GM13976 (cell line): ENCODE data around the gene CCDC144A.
"Not testable (repeated sequence)": the region's sequence is repeated elsewhere in the genome, so short reads cannot be mapped to it uniquely, and the experiment has no call there.

Experiments used
- DNase-seq: peaks from one replicate; pipeline ENCODE4 v3.0.0; 2012; ENCODE audit warnings: low spot score
- CTCF ChIP-seq: IDR thresholded peaks from 2 replicates; pipeline ENCODE4 v1.5.1; 2012; ENCODE audit warnings: borderline replicate concordance, mild to moderate bottlenecking; ENCODE audit not compliant: insufficient read depth; ENCODE audit errors: extremely low read depth, missing control alignments, control extremely low read depth
- in situ Hi-C: fragments of 300-500 bp; cut with MboI; formaldehyde crosslinking; loops from one replicate; pipeline ENCODE4 v1.12.0; 2022; ENCODE audit warnings: low sequenced_read_pairs, mixed read lengths, inconsistent platforms; ENCODE audit not compliant: unreplicated experiment

CCDC144A gene, protein sequence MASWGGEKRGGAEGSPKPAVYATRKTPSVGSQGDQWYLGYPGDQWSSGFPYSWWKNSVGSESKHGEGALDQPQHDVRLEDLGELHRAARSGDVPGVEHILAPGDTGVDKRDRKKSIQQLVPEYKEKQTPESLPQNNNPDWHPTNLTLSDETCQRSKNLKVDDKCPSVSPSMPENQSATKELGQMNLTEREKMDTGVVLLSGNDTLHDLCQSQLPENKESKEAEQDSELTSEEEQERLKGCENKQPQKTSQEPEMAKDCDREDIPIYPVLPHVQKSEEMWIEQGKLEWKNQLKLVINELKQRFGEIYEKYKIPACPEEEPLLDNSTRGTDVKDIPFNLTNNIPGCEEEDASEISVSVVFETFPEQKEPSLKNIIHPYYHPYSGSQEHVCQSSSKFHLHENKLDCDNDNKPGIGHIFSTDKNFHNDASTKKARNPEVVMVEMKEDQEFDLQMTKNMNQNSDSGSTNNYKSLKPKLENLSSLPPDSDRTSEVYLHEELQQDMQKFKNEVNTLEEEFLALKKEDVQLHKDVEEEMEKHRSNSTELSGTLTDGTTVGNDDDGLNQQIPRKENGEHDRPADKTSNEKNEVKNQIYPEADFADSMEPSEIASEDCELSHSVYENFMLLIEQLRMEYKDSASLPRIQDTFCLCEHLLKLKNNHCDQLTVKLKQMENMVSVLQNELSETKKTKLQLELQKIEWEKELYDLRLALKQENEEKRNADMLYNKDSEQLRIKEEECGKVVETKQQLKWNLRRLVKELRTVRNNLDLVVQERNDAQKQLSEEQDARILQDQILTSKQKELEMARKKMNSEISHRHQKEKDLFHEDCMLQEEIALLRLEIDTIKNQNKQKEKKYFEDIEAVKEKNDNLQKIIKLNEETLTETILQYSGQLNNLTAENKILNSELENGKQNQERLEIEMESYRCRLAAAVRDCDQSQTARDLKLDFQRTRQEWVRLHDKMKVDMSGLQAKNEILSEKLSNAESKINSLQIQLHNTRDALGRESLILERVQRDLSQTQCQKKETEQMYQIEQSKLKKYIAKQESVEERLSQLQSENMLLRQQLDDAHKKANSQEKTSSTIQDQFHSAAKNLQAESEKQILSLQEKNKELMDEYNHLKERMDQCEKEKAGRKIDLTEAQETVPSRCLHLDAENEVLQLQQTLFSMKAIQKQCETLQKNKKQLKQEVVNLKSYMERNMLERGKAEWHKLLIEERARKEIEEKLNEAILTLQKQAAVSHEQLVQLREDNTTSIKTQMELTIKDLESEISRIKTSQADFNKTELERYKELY (N-terminal part only)

DNA sequence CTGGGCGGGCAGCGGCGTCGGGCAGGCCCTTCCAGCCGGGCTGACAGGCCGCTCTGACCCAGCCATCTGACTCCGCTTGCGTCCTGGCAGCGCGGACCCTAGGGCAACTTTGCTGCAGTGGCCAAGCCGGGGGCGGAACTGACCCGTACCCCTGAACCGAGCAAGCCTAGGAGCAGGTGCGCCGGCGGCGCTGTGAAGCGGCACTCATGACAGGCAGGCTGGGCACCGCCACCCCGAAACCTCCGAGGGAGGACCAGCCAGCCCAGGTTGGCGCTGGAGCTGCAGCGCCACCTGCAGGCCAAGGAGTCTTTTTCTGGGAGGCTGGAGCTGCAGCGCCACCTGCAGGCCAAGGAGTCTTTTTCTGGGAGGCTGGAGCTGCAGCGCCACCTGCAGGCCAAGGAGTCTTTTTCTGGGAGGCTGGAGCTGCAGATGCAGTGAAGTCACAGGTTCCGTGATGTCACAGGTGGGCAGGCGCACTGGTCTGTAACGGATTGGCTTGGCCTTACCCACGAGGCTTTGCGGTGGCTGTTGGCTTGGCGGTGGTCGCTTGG lies at the start of gene CCDC144A:
TSS of gene CCDC144A (plus strand) at position 511 of the 551 bp plus-strand sequence. CDS start 160 bp downstream, outside the sequence.
- in situ Hi-C loops = not testable (repeated sequence)
- DNase-seq = peak; percentile 68

- no peak for DNase-seq
- TF ChIP-seq CTCF = no peak
- in situ Hi-C loops = no loop called here
Measured at GRCh38 chr17:16649585-16649984, 40.5 kb upstream of the CCDC144A start.

DNA sequence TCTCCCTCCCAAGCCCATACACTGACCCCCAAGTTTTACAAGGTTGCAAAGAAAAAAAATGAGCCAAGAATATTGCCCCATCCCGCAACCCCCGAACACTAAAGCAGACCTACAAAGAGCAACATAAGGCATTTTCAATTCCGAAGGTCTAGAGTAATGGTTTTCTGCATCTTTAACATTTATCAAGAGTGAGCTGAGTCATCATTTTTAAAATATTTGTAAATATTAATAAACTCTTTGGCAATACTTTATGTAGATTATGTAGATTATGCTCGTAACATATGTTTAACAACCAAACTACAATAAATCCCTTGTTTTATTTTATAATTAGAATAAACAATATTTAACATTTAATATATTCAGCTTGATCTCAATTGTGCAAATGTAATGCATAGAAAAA lies 37.8 kb upstream of the CCDC144A start:
- DNase-seq = no peak
- in situ Hi-C loops = no loop called here
- no peak for TF ChIP-seq CTCF

DNA sequence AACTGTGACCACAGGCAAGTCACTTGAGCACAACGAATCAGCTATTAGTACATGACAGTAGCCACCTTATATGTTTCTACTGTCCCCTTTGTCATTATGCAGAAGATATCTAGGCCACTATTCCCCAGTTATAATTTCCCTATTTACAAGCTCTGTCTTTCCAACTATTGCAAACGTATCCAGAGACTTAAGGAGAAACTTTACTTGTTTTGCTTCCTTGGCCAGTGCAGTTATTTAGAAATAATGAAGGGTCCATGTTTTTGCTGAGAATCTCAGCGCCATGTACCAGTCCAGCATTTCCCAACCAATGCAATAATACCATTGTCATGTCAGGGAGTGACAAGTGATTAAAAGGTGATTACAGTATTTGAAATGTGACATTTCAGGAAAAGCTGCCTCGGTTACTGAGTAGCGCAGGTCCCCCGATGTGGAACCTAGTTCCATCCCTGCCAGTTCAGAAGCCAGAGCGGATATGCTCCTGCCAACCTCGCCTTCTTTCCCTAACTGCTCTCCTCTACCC lies 37.1 kb upstream of the CCDC144A start:
- in situ Hi-C loops = no loop called here
- no peak for TF ChIP-seq CTCF
- no peak for DNase-seq

- in situ Hi-C loops = no loop called here
- DNase-seq = peak; percentile 95
- TF ChIP-seq CTCF = no peak
Measured at GRCh38 chr17:16653367-16654041, 36.5 kb upstream of the CCDC144A start, which contains the start of gene ZNF624. TSS of gene ZNF624 (minus strand) at chr17:16653850.

DNA sequence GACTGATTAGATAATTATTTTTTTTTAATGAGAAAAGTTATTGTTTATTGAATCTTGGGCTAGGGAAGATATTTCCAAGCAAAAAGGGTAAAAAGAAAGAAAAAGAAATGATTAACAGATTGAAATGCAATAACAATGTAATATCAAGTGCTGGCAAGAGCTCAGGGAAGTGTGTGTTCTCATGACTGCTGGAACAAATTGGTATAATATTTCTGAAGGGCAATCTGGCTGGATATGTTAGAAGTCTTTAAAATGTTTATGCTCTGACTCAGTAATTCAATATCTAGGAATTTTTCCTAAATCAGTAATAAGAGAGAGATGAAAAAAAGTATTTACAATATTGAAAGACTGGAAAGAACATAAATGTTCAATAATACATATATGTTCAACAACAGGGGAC lies 28.8 kb upstream of the CCDC144A start:
- no peak for DNase-seq
- in situ Hi-C loops = no loop called here
- no peak for TF ChIP-seq CTCF
